Neural cell (in vitro differentiated cells): ENCODE results near the gene CSAD. TPM values are rescaled to one million over a fixed set of nuclear protein-coding genes. Genes with fewer than 3 reads are reported as not detected.

ENCODE experiments used
- H2AFZ ChIP-seq: fragments of 200-600, 300-800 bp; sonication (generic), shearing (Covaris generic); 2 replicates; pipeline ENCODE4 v1.6.0; 2014; ENCODE audit warnings: low read depth, mild to moderate bottlenecking, antibody characterized with exemption, low read length, moderate library complexity
- H3F3A ChIP-seq: fragments of 200-600 bp; shearing (Covaris generic); 2 replicates; pipeline ENCODE4 v1.6.1; 2016; ENCODE audit warnings: mild to moderate bottlenecking, moderate library complexity, mixed read lengths, antibody characterized with exemption, low read length; ENCODE audit not compliant: insufficient read depth, poor library complexity, severe bottlenecking
- H3K27ac ChIP-seq: fragments of 200-600, 300-800 bp; sonication (generic), shearing (Covaris generic); 2 replicates; pipeline ENCODE4 v1.5.1; 2014; ENCODE audit warnings: mild to moderate bottlenecking, low read length, moderate library complexity
- H3K27me3 ChIP-seq: fragments of 300-800, 200-600 bp; sonication (generic), shearing (Covaris generic); 2 replicates; pipeline ENCODE4 v1.6.0; 2014; ENCODE audit warnings: mild to moderate bottlenecking, low read depth, low read length, moderate library complexity; ENCODE audit not compliant: insufficient read depth
- H3K36me3 ChIP-seq: fragments of 300-800, 200-600 bp; sonication (generic), shearing (Covaris generic); 2 replicates; pipeline ENCODE4 v1.5.1; 2014; ENCODE audit warnings: mild to moderate bottlenecking, antibody characterized with exemption, low read length, moderate library complexity; ENCODE audit not compliant: insufficient read depth
- H3K4me2 ChIP-seq: fragments of 300-800, 200-600 bp; sonication (generic), shearing (Covaris generic); 2 replicates; pipeline ENCODE4 v1.6.0; 2014; ENCODE audit warnings: mild to moderate bottlenecking, low read length
- H3K4me3 ChIP-seq: fragments of 300-800, 200-600 bp; sonication (generic), shearing (Covaris generic); 2 replicates; pipeline ENCODE4 v1.5.1; 2014; ENCODE audit warnings: mild to moderate bottlenecking, low read length, moderate library complexity
- H3K79me2 ChIP-seq: fragments of 200-600 bp; shearing (Covaris generic); replicated peaks from 2 replicates; pipeline ENCODE4 v1.6.0; 2014; ENCODE audit warnings: mild to moderate bottlenecking, low read length, moderate library complexity; ENCODE audit not compliant: insufficient read depth
- H3K9ac ChIP-seq: fragments of 300-800, 200-600 bp; sonication (generic), shearing (Covaris generic); 2 replicates; pipeline ENCODE4 v1.6.1; 2016; ENCODE audit warnings: mild to moderate bottlenecking, low read length, mixed read lengths
- H3K9me2 ChIP-seq: fragments of 200-600 bp; shearing (Covaris generic); 2 replicates; pipeline ENCODE4 v1.6.1; 2016; ENCODE audit warnings: mild to moderate bottlenecking, low read length, mixed read lengths; ENCODE audit not compliant: insufficient read depth
- H3K9me3 ChIP-seq: fragments of 200-600, 300-800 bp; sonication (generic), shearing (Covaris generic); 2 replicates; pipeline ENCODE4 v1.6.1; 2016; ENCODE audit warnings: mild to moderate bottlenecking, mixed run types, low read length, moderate library complexity, mixed read lengths
- H4K20me1 ChIP-seq: fragments of 200-600 bp; shearing (Covaris generic); 2 replicates; pipeline ENCODE4 v1.6.1; 2016; ENCODE audit warnings: mild to moderate bottlenecking, mixed run types; ENCODE audit not compliant: insufficient read depth
- CTCF ChIP-seq: fragments of 450-650 bp; IDR thresholded peaks from 2 replicates; pipeline ENCODE4 v1.5.1; 2014; ENCODE audit warnings: antibody characterized with exemption, mild to moderate bottlenecking, moderate library complexity; ENCODE audit not compliant: poor library complexity, severe bottlenecking
- EP300 ChIP-seq: fragments of 450-650 bp; conservative IDR thresholded peaks from 2 replicates; pipeline ENCODE4 v1.6.1; 2014; ENCODE audit warnings: antibody characterized with exemption, mild to moderate bottlenecking, moderate library complexity; ENCODE audit not compliant: poor library complexity, severe bottlenecking
- EZH2 ChIP-seq: fragments of 200-600, 300-800 bp; shearing (Covaris generic), sonication (generic); IDR thresholded peaks from 2 replicates; pipeline ENCODE4 v1.6.1; 2014; ENCODE audit warnings: antibody characterized with exemption, low read length, borderline replicate concordance, mild to moderate bottlenecking; ENCODE audit not compliant: insufficient read depth, poor library complexity, severe bottlenecking
- MXI1 ChIP-seq: fragments of 450-650 bp; conservative IDR thresholded peaks from 2 replicates; pipeline ENCODE4 v1.6.1; 2014; ENCODE audit warnings: antibody characterized with exemption, mild to moderate bottlenecking; ENCODE audit not compliant: poor library complexity, severe bottlenecking
- POLR2AphosphoS5 ChIP-seq: IDR thresholded peaks from 2 replicates; pipeline ENCODE4 v1.6.1; 2012
- RAD21 ChIP-seq: fragments of 450-650 bp; conservative IDR thresholded peaks from 2 replicates; pipeline ENCODE4 v1.6.1; 2014; ENCODE audit warnings: antibody characterized with exemption, mild to moderate bottlenecking, moderate library complexity
- REST ChIP-seq: IDR thresholded peaks from 2 replicates; pipeline ENCODE4 v1.6.1; 2012; ENCODE audit warnings: borderline replicate concordance
- SMC3 ChIP-seq: fragments of 450-650 bp; conservative IDR thresholded peaks from 2 replicates; pipeline ENCODE4 v1.6.1; 2014; ENCODE audit warnings: antibody characterized with exemption, mild to moderate bottlenecking, moderate library complexity; ENCODE audit not compliant: poor library complexity
- TAF1 ChIP-seq: IDR thresholded peaks from 2 replicates; pipeline ENCODE4 v1.6.1; 2012; ENCODE audit warnings: low read depth
- polyA plus RNA-seq: library from polyadenylated mRNA; depleted of rRNA; stranded (reverse); fragments of >200 nt; gene quantifications from 2 replicates; pipeline ENCODE4 v1.2.3, GENCODE V29; 2014

Gene CSAD
- polyA plus RNA-seq, 1 donor from 2014 or later = 41.9 TPM

GRCh38 chr12:53224061-53224896 lies 43.6 kb upstream of the CSAD start:
- Histone ChIP-seq H3K9ac (no peak overlapping the region), H3K79me2 (no peaks in the 10 kb centered on the region), H4K20me1 (no peaks in the 10 kb centered on the region), H3K9me3 (no peaks in the 10 kb centered on the region), H3K9me2 (no peaks in the 10 kb centered on the region), H3K27ac (no peak overlapping the region), H3F3A (no peaks in the 10 kb centered on the region), H3K27me3 (peaks cover 21% of the 10 kb centered on the region), H2AFZ (no peak overlapping the region), H3K4me3 (no peak overlapping the region), H3K4me2 (no peak overlapping the region), H3K36me3 (no peaks in the 10 kb centered on the region)
- TF ChIP-seq SMC3 = no peak
- no peak for TF ChIP-seq RAD21
- no peak for TF ChIP-seq TAF1
- no peak for TF ChIP-seq CTCF
- no peak for TF ChIP-seq POLR2AphosphoS5

- H3F3A ChIP-seq = no peaks in the 10 kb centered on the region
- H3K9me3 ChIP-seq = no peaks in the 10 kb centered on the region
- no peaks in the 10 kb centered on the region for H4K20me1 ChIP-seq
- H3K27me3 ChIP-seq = peaks cover 28% of the 10 kb centered on the region
- no peaks in the 10 kb centered on the region for H3K79me2 ChIP-seq
- H3K4me3 ChIP-seq = no peak overlapping the region
- no peaks in the 10 kb centered on the region for H3K36me3 ChIP-seq
- H3K27ac ChIP-seq = no peak overlapping the region
- H3K4me2 ChIP-seq = no peak overlapping the region
- H2AFZ ChIP-seq = no peak overlapping the region
- H3K9ac ChIP-seq = no peak overlapping the region
- no peaks in the 10 kb centered on the region for H3K9me2 ChIP-seq
- TF ChIP-seq TAF1 (no peak), RAD21 (no peak)
Observed at GRCh38 chr12:53223389-53224060, 42.8 kb upstream of the CSAD start.

GRCh38 chr12:53222806-53223261 lies 42.1 kb upstream of the CSAD start:
- Histone ChIP-seq H3K4me2 (no peak overlapping the region), H3K27me3 (peaks cover 35% of the 10 kb centered on the region), H3K9me2 (no peaks in the 10 kb centered on the region), H2AFZ (no peak overlapping the region), H4K20me1 (no peaks in the 10 kb centered on the region), H3K4me3 (no peak overlapping the region), H3K27ac (no peak overlapping the region), H3K79me2 (no peaks in the 10 kb centered on the region), H3K9me3 (no peaks in the 10 kb centered on the region), H3F3A (no peaks in the 10 kb centered on the region), H3K9ac (no peak overlapping the region), H3K36me3 (no peaks in the 10 kb centered on the region)
- no peak for TF ChIP-seq MXI1
- no peak for TF ChIP-seq RAD21
- no peak for TF ChIP-seq SMC3
- no peak for TF ChIP-seq POLR2AphosphoS5
- no peak for TF ChIP-seq EZH2
- TF ChIP-seq CTCF = no peak
- TF ChIP-seq TAF1 = no peak
- TF ChIP-seq EP300 = no peak
- no peak for TF ChIP-seq REST
